Gastroesophageal sphincter (tissue), 3 donors: ENCODE measurements around the gene KIRREL2.

Source experiments
- CTCF ChIP-seq, 4 experiments: fragments of 200-600 bp in 2 of 4; fragments of 450-650 bp in 2 of 4; sonication (generic) in 1 of 4; IDR thresholded peaks; one replicate each; pipeline ENCODE4 v1.5.1; 2017 to 2019; ENCODE audit warnings: antibody characterized with exemption in 4 of 4, mild to moderate bottlenecking in 2 of 4, moderate library complexity in 2 of 4
- POLR2A ChIP-seq, 2 donors: fragments of 450-650 bp; IDR thresholded peaks; one replicate each; pipeline ENCODE4 v1.6.1; 2017; ENCODE audit warnings: antibody characterized with exemption in 2 of 2, mild to moderate bottlenecking in 2 of 2, moderate library complexity in 1 of 2
- POLR2AphosphoS5 ChIP-seq: sonication (generic); formaldehyde crosslinking; IDR thresholded peaks from one replicate; pipeline ENCODE4 v1.6.1; 2017; ENCODE audit warnings: antibody characterized with exemption

GRCh38 chr19:35844482-35845214 lies 12.1 kb upstream of the KIRREL2 start:
- TF ChIP-seq CTCF (IDR thresholded peaks at IDR 0.05), result no peak
- no peak for TF ChIP-seq POLR2A (IDR thresholded peaks at IDR 0.05)
- no peak for TF ChIP-seq POLR2AphosphoS5
